Omental fat pad (tissue), 4 donors: ENCODE data around the gene PAQR3. TPM values are rescaled to one million over a fixed set of nuclear protein-coding genes. Genes with fewer than 3 reads are reported as not detected.
"Not testable (repeated sequence)": the region's sequence is repeated elsewhere in the genome, so short reads cannot be mapped to it uniquely, and the experiment has no call there.

Experiments
- ATAC-seq: fragments of 150-250 bp; one replicate; pipeline ENCODE4 v1.9.1; 2016; ENCODE audit warnings: mild to moderate bottlenecking, moderate library complexity; ENCODE audit not compliant: low FRiP score
- DNase-seq: peaks from one replicate; pipeline ENCODE4 v3.0.0-alpha.2; 2019; ENCODE audit warnings: low spot score
- total RNA-seq, 4 donors: library from RNA; depleted of rRNA; stranded (reverse); fragments of >200 nt; gene quantifications; one replicate each; pipeline ENCODE4 v1.1.0, GENCODE V29; 2016
- TF ChIP-seq, protein P1 (sequence below), 3 donors: fragments of 450-650 bp; IDR thresholded peaks; one replicate each; pipeline ENCODE4 v1.5.1; 2016 to 2017; ENCODE audit warnings: antibody characterized with exemption in 3 of 3, mild to moderate bottlenecking in 3 of 3, moderate library complexity in 2 of 3

The PAQR3 gene
- total RNA-seq, 4 donors from 2014 or later = 7.1 to 17.3 (median 9.7) TPM

DNA sequence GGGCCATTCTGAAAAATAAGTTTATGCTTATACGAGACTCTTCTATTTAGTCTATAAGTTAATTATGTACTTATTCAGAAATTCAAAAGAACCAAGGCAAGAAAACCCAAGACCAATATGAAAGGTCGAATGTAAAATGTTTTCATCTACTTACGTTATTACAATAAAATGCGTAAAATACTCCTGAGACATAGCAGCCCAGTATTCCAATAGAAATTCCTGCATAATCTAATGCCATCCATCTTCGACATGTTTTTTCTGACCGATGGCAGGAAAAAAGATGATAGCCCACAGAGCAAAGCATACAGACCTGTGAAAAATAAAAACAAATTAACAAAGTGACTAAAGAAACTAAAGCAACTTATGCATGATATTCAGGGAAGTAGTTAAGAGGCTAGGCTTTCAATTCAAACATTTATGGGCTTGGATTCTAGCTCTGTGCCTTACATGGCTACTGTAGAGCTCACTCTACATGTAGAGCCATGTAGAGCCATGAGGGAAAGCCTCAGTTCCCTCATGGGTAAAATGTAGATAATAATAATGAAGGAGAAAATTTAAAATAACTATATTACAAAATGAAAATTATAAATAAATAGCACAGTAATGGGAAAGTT, 9.1 kb downstream of the PAQR3 start:
- ATAC-seq (no peak), DNase-seq (no peak)
- TF ChIP-seq, protein P1, sequence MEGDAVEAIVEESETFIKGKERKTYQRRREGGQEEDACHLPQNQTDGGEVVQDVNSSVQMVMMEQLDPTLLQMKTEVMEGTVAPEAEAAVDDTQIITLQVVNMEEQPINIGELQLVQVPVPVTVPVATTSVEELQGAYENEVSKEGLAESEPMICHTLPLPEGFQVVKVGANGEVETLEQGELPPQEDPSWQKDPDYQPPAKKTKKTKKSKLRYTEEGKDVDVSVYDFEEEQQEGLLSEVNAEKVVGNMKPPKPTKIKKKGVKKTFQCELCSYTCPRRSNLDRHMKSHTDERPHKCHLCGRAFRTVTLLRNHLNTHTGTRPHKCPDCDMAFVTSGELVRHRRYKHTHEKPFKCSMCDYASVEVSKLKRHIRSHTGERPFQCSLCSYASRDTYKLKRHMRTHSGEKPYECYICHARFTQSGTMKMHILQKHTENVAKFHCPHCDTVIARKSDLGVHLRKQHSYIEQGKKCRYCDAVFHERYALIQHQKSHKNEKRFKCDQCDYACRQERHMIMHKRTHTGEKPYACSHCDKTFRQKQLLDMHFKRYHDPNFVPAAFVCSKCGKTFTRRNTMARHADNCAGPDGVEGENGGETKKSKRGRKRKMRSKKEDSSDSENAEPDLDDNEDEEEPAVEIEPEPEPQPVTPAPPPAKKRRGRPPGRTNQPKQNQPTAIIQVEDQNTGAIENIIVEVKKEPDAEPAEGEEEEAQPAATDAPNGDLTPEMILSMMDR (IDR thresholded peaks at IDR 0.05) = no peak

DNA sequence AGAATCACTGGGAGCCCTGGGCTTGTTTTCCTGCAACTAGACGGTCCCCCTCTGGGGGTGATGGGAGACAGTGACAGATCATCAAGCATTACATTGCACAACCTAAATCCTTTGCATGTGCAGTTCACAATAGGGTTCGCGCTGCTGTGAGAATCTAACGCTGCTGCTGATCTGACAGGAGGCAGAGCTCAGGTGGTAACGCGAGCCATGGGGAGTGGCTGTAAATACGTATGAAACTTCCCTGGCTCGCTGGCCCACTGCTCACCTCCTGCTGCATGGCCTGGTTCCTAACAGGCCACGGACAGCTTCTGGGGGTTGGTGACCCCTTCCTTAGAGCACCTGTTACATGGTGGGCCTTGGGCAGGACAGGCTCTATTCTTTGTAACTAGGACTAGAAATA, 10.4 kb downstream of the PAQR3 start:
- no peak for DNase-seq
- TF ChIP-seq, protein P1 (IDR thresholded peaks at IDR 0.05) = no peak
- no peak for ATAC-seq

DNA sequence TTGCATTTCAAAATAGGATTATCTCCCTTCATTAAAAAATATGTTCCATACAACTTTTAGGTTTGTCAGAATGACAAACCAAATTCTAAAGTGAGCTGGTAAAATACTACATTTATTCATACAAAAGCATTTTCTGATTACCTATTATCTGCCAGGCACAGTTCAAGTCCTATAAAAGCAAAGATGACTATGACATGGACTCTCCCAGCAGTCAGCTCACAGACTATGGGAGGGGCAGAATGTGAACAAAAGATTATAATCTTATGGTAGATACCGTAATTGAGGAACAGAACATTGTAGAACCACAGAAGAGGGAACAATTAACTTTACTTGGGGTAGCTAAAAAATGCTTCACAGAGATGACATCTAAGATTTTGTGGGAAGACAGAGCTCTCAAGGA, 12.4 kb downstream of the PAQR3 start:
- DNase-seq (no peak), ATAC-seq (no peak)
- TF ChIP-seq, protein P1 (IDR thresholded peaks at IDR 0.05) = no peak

DNA sequence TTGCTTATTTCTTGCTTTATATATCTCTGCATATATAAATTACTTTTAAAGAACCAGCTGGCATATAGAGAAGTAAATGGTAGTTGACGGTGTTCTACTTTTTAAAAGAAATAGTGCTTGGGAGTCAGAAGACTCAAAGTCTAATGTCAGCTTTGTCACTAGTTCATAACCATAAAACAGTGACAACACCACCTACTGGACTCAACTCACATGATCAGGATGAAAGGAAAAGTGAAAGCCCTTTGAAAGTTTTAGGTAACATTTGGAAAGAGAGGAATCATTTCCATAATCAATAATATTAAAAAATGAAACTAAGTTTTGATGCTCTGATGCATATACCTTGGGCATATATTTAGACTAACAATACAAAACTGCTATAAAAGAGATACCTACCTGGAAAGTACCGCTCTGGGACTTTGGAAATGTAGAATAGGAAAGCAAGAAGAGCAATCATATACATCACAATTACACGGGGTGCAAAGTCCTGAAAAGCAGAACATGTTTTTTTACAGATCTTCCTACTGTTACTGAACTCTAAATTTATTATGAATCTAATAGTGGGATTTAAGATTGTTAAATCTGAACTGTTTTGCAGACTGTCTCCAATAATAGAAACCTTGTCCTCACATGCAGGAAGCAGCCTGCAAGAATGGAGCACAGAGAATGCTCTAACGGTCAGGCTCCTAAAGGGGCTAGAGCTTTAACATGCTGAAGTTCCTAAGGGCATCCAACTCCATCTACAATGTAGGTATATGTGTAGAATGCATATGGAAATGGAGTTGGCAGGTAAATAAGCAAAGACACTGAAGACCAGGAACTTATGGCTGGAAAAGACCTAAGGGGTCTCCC, 15.6 kb downstream of the PAQR3 start:
- TF ChIP-seq, protein P1 (IDR thresholded peaks at IDR 0.05) = no peak
- DNase-seq (no peak), ATAC-seq (no peak)

DNA sequence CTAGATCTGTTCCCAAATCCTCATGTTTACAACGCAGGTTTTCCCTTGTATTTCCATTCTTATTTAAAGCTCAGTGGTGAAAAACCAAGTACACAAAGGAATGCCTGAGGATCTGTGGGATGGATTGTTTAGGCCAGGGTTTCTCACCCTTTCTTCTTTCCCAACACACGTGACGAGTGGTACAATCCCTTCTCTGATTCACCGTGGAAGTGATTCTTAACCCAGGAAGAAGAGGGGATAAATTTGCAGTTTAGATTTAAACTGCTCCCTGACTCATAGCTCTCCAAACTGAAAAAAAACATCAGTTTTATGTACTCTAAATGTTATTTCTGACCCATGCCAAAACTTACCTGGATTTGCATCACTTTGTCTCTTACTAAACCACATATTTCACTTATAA, 17.0 kb downstream of the PAQR3 start:
- no peak for ATAC-seq

DNA sequence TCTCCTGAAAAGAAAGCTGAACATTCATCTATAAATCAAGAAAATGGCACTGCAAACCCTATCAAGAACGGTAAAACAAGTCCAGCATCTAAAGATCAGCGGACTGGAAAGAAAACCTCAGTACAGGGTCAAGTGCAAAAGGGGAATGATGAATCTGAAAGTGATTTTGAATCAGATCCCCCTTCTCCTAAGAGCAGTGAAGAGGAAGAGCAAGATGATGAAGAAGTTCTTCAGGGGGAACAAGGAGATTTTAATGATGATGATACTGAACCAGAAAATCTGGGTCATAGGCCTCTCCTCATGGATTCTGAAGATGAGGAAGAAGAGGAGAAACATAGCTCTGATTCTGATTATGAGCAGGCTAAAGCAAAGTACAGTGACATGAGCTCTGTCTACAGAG, 28.6 kb downstream of the PAQR3 start:
- no peak for ATAC-seq
- no peak for DNase-seq
- TF ChIP-seq, protein P1 (IDR thresholded peaks at IDR 0.05) = no peak

More for the DNA sequence above, 17.0 kb downstream of the PAQR3 start:
- TF ChIP-seq, protein P1 (IDR thresholded peaks at IDR 0.05) = no peak
- no peak for DNase-seq

DNA sequence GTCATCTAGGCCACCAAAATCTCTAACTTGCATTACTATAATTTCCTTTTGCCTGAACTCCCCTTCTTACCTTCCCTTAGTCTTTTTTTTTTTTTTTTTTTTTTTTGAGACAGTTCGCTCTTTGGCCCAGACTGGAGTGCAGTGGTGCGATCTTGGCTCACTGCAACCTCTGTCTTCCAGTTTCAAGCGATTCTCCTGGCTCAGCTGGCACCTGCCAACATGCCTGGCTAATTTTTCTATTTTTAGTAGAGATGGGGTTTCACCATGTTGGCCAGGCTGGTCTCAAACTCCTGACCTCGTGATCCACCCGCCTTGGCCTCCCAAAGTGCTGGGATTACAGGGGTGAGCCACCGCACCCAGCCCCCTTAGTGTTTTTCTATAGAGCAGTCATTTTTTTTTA, 30.3 kb downstream of the PAQR3 start:
- DNase-seq, ATAC-seq: not testable (repeated sequence)
